HepG2 (cell line): Measurements from ENCODE around the gene RLN3. TPM values are rescaled to one million over a fixed set of nuclear protein-coding genes. Genes with fewer than 3 reads are reported as not detected.

Experiments
- ATAC-seq: fragments of 200-7000 bp; cut with Tn5 transposase; 3 replicates; pipeline ENCODE4 v1.9.1; 2020; ENCODE audit warnings: mild to moderate bottlenecking, moderate library complexity
- BruUV-seq: library from RNA; stranded (reverse); fragments of 400-500 nt; replicated peaks from 2 replicates; lab custom pipeline; 2021; lab: Mats Ljungman, UMichigan
- CTCF ChIA-PET: fragments of 300-600 bp; formaldehyde crosslinking; extraction: SDS; loops from one replicate; lab custom pipeline; 2021; ENCODE audit warnings: low total read pairs, inconsistent platforms, low intra/inter-chr PET ratio; lab: Yijun Ruan, JAX
- POLR2A ChIA-PET: fragments of 350-600 bp; sonication (Branson Sonifier 250); formaldehyde crosslinking; loops from one replicate; lab custom pipeline; 2020; ENCODE audit warnings: antibody characterized with exemption, inconsistent platforms; lab: Yijun Ruan, JAX
- DNase-seq: peaks from one replicate; pipeline ENCODE4 v3.0.0-alpha.2; 2015; ENCODE audit warnings: low spot score
- FAIRE-seq: peaks from 3 replicates; lab custom pipeline; 2011; peaks lifted over from hg19 to GRCh38; lab: Jason Lieb, UNC
- H2AFZ ChIP-seq: one replicate; pipeline ENCODE4 v1.6.1; 2011; ENCODE audit warnings: low read length, inconsistent platforms
- H3K27ac ChIP-seq: fragments of 300-600 bp; 3 replicates; pipeline ENCODE4 v1.8.0; 2011; ENCODE audit warnings: mixed run types, mild to moderate bottlenecking, mixed read lengths, low read length, inconsistent platforms; ENCODE audit not compliant: insufficient read depth; ENCODE audit errors: extremely low read length
- H3K27me3 ChIP-seq, 2 experiments: fragments of 200-600 bp in 1 of 2; 2 replicates in 1 of 2; 3 replicates in 1 of 2; pipeline versions ENCODE4 v1.6.0 to v1.8.0; 2011; ENCODE audit warnings: low read length in 2 of 2, mild to moderate bottlenecking in 2 of 2, moderate library complexity in 2 of 2, inconsistent platforms in 1 of 2; ENCODE audit not compliant: insufficient read depth in 2 of 2, control insufficient read depth in 1 of 2
- H3K36me3 ChIP-seq, 2 experiments: fragments of 200-600 bp in 1 of 2; replicated peaks in 1 of 2; 2 replicates in 1 of 2; 3 replicates in 1 of 2; pipeline versions ENCODE4 v1.5.1 to v1.8.0; 2011; ENCODE audit warnings: low read length in 2 of 2, inconsistent platforms in 1 of 2; ENCODE audit not compliant: insufficient read depth in 2 of 2, control insufficient read depth in 1 of 2
- H3K4me1 ChIP-seq: 2 replicates; pipeline ENCODE4 v1.5.1; 2012; ENCODE audit warnings: low read length, inconsistent platforms; ENCODE audit not compliant: insufficient read depth
- H3K4me2 ChIP-seq: 2 replicates; pipeline ENCODE4 v1.6.0; 2011; ENCODE audit warnings: low read depth, low read length, inconsistent platforms
- H3K4me3 ChIP-seq, 3 experiments: fragments of 200-600 bp in 1 of 3; sonication (generic), shearing (Covaris generic) in 1 of 3; replicated peaks in 1 of 3; 2 replicates each; pipeline ENCODE4 v1.5.1; 2011 to 2016; ENCODE audit warnings: low read length in 3 of 3, inconsistent platforms in 2 of 3, low read depth in 2 of 3, mild to moderate bottlenecking in 2 of 3, control low read depth in 1 of 3, mixed read lengths in 1 of 3; ENCODE audit not compliant: insufficient read depth in 1 of 3
- H3K79me2 ChIP-seq: one replicate; pipeline ENCODE4 v1.6.1; 2011; ENCODE audit warnings: low read length, inconsistent platforms; ENCODE audit not compliant: insufficient read depth
- H3K9ac ChIP-seq: 2 replicates; pipeline ENCODE4 v1.6.0; 2011; ENCODE audit warnings: mild to moderate bottlenecking, low read depth, low read length, inconsistent platforms; ENCODE audit not compliant: insufficient read depth
- H3K9me3 ChIP-seq: 2 replicates; pipeline ENCODE4 v1.5.1; 2012; ENCODE audit warnings: mild to moderate bottlenecking, low read length
- H4K20me1 ChIP-seq: 2 replicates; pipeline ENCODE4 v1.6.0; 2011; ENCODE audit warnings: inconsistent platforms, mild to moderate bottlenecking, low read length, moderate library complexity; ENCODE audit not compliant: insufficient read depth
- CBX5 ChIP-seq: sonication (generic); formaldehyde crosslinking; IDR thresholded peaks from 2 replicates; pipeline ENCODE4 v1.4.0; 2020; ENCODE audit warnings: missing genetic modification reagents, borderline replicate concordance
- CSRNP2 ChIP-seq: sonication (generic); formaldehyde crosslinking; conservative IDR thresholded peaks from 2 replicates; pipeline ENCODE4 v1.8.0; 2022; ENCODE audit warnings: low read depth, missing genetic modification reagents
- FOXM1 ChIP-seq: sonication (generic); formaldehyde crosslinking; IDR thresholded peaks from 2 replicates; pipeline ENCODE4 v1.5.0; 2020; ENCODE audit warnings: missing genetic modification reagents
- MATR3 ChIP-seq: sonication (generic); formaldehyde crosslinking; IDR thresholded peaks from 2 replicates; pipeline ENCODE4 v1.4.0; 2020; ENCODE audit warnings: missing genetic modification reagents
- NKX3-1 ChIP-seq: sonication (generic); formaldehyde crosslinking; IDR thresholded peaks from 2 replicates; pipeline ENCODE4 v1.5.0; 2020; ENCODE audit warnings: missing genetic modification reagents
- SKI ChIP-seq: fragments of 450-650 bp; IDR thresholded peaks from one replicate; pipeline ENCODE4 v1.6.1; 2018; ENCODE audit warnings: mild to moderate bottlenecking; ENCODE audit not compliant: partially characterized antibody
- TBX2 ChIP-seq: sonication (generic); formaldehyde crosslinking; IDR thresholded peaks from 2 replicates; pipeline ENCODE4 v1.5.0; 2020; ENCODE audit warnings: missing genetic modification reagents, mild to moderate bottlenecking, borderline replicate concordance
- ZBTB10 ChIP-seq: sonication (generic); formaldehyde crosslinking; IDR thresholded peaks from 2 replicates; pipeline ENCODE4 v1.4.0; 2020; ENCODE audit warnings: missing genetic modification reagents, borderline replicate concordance
- ZMAT5 ChIP-seq: sonication (generic); formaldehyde crosslinking; IDR thresholded peaks from 2 replicates; pipeline ENCODE4 v1.5.0; 2020; ENCODE audit warnings: mild to moderate bottlenecking, low read depth, missing genetic modification reagents, borderline replicate concordance
- ZNF121 ChIP-seq: sonication (generic); formaldehyde crosslinking; IDR thresholded peaks from 2 replicates; pipeline ENCODE4 v1.5.0; 2020; ENCODE audit warnings: mild to moderate bottlenecking, missing genetic modification reagents
- ZNF331 ChIP-seq: sonication (generic); formaldehyde crosslinking; IDR thresholded peaks from 2 replicates; pipeline ENCODE4 v1.4.0; 2020; ENCODE audit warnings: missing genetic modification reagents
- ZNF703 ChIP-seq: sonication (generic); formaldehyde crosslinking; IDR thresholded peaks from 2 replicates; pipeline ENCODE4 v1.5.1; 2020; ENCODE audit warnings: missing genetic modification reagents, mild to moderate bottlenecking, moderate library complexity, borderline replicate concordance
- ZNF883 ChIP-seq: sonication (generic); formaldehyde crosslinking; IDR thresholded peaks from 2 replicates; pipeline ENCODE4 v1.5.1; 2020; ENCODE audit warnings: mild to moderate bottlenecking, missing genetic modification reagents; ENCODE audit errors: not compliant biosample characterization
- WGBS: methylation state at CpG from one replicate; pipeline ENCODE4 v1.1.6; 2017; ENCODE audit warnings: low lambda C conversion rate; 5-methylcytosine and 5-hydroxymethylcytosine counted together
- in situ Hi-C: cut with HindIII; loops from 2 replicates; pipeline ENCODE4 v1.10.0; 2017; ENCODE audit warnings: low pct_unique_long_range_greater_than_20kb; ENCODE audit not compliant: extremely low pct_ligation_motif_present
- intact Hi-C: fragments of 100-400 bp; cut with micrococcal nuclease; formaldehyde crosslinking; loops from one replicate; pipeline ENCODE4 v1.10.0; 2022; ENCODE audit not compliant: unreplicated experiment
- polyA plus RNA-seq, 8 experiments: library from polyadenylated mRNA; depleted of rRNA in 3 of 8; stranded (reverse) in 7 of 8; unstranded in 1 of 8; fragments of >200 nt; fragmentation: Illumina TruSeq in 4 of 8; extraction: Trizol in 4 of 8; gene quantifications; 2 replicates each; pipeline versions ENCODE4 v1.2.1 to v1.2.3, GENCODE V29; 2011 to 2016; ENCODE audit warnings: low read depth in 4 of 8, missing spikeins in 1 of 8, mixed read lengths in 1 of 8; ENCODE audit not compliant: insufficient read depth in 1 of 8
- total RNA-seq, 5 experiments: library from RNA; depleted of rRNA; stranded (reverse); fragments of >200 nt; fragmentation: Illumina TruSeq; extraction: Trizol; gene quantifications; 2 replicates each; pipeline ENCODE4 v1.2.3, GENCODE V29; 2016; ENCODE audit warnings: low read depth in 1 of 5

Gene RLN3
- total and polyA plus RNA-seq, 2 of the 13 experiments (the other 11 are each of a cell fraction or from before 2014, with no cell fraction given): not detected

GRCh38 chr19:13990085-13990484 lies 37.9 kb upstream of the RLN3 start (continued):
- no peak for TF ChIP-seq CSRNP2 (CRISPR knock-in tag)
- TF ChIP-seq SKI: no peak
- TF ChIP-seq MATR3 (CRISPR knock-in tag): no peak
- no peak for TF ChIP-seq ZNF703 (CRISPR knock-in tag)
- TF ChIP-seq, all 625 proteins: peak for 0

- 95% methylated on average over 7 of the region's 7 CpGs for WGBS
These were observed 35.9 kb upstream of the RLN3 start for GRCh38 chr19:13992025-13992424.

More at GRCh38 chr19:13992025-13992424, 35.9 kb upstream of the RLN3 start:
- FAIRE-seq (no peak), DNase-seq (no peak), ATAC-seq (no peak)
- in situ Hi-C loops (no loop called here), intact Hi-C loops (no loop called here)
- Histone ChIP-seq H3K27ac (no peak overlapping the region), H3K4me2 (no peak overlapping the region), H3K4me1 (peaks cover 13% of the 10 kb centered on the region), H3K36me3 (peaks cover 17 to 27% of the 10 kb centered on the region in 2 experiments; a peak in 4 of 5 replicates), H3K9ac (no peak overlapping the region), H2AFZ (no peak overlapping the region), H3K4me3 (no peak overlapping the region), H4K20me1 (no peaks in the 10 kb centered on the region), H3K79me2 (no peaks in the 10 kb centered on the region), H3K9me3 (no peaks in the 10 kb centered on the region), H3K27me3 (no peaks in the 10 kb centered on the region; a peak in 1 of 5 replicates)
- no TSS peak for BruUV-seq
- POLR2A ChIA-PET: interaction anchor here (0.6 kb wide), 1 partner anchor 23 kb away, joined by 3 read pairs; no protein-coding TSS in a partner anchor
- TF ChIP-seq ZBTB10 (CRISPR knock-in tag) (no peak), NKX3-1 (CRISPR knock-in tag) (no peak), CBX5 (no peak), TBX2 (no peak), ZNF121 (CRISPR knock-in tag) (peak; percentile 65), ZNF331 (no peak), ZMAT5 (CRISPR knock-in tag) (no peak), ZNF883 (CRISPR knock-in tag) (no peak), FOXM1 (CRISPR knock-in tag) (no peak)
- CTCF ChIA-PET: no interaction called here
